HG03520 (cell line): Measurements from ENCODE around the gene WNT4.
"Not testable (repeated sequence)": the region's sequence is repeated elsewhere in the genome, so short reads cannot be mapped to it uniquely, and the experiment has no call there.

Source experiments
- ATAC-seq: cut with Tn5 transposase; IDR thresholded peaks from one replicate; pipeline ENCODE4 v1.9.1; 2021; ENCODE audit warnings: mild to moderate bottlenecking, moderate library complexity; ENCODE audit not compliant: unreplicated experiment

The WNT4 gene

DNA sequence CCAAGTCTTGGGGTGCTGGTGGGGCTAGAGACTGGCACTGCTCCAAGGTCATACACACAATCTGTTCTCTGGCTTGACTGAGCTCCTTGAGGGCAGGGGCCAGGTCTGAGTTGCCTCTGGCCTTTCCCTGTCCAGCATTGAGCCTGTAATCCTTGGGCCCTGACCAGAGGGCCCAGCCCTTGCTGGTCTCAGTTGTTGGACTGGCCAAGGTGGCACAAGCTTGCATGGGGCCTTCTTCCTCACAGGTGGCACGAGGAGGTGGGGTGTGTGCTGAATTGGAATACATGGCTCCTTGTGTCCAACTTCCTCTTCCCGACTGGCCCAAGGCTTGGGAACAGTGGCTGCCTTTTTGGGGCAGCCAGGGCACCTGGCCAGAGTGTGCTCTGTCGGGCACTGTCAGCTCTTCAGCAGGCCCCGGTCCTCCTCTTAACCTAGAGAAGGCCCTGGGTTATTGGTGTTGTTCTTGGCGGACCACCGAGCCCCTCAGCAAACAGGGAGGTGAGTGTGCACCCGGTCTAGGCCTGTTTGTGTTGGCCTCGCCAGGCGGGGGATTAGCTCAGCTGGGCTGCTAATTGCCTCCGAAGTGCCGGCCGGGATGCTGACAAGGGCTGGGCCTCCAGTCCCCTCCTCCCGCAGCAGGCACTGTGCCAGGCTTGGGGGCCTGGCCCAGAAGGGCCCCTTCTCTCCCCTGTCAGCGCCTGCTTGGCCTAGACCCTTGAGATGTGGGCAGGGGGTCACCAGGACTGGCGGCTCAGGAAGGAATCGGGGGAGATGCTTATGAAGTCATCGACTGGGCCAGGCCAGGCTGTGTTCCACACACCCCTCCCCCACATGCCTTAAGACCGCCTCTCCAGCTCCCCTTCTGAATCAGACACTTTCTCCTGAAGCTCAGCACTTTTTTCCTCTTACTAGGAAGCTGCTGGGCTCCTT is 28.5 kb downstream of the WNT4 start:
- ATAC-seq: no peak

DNA sequence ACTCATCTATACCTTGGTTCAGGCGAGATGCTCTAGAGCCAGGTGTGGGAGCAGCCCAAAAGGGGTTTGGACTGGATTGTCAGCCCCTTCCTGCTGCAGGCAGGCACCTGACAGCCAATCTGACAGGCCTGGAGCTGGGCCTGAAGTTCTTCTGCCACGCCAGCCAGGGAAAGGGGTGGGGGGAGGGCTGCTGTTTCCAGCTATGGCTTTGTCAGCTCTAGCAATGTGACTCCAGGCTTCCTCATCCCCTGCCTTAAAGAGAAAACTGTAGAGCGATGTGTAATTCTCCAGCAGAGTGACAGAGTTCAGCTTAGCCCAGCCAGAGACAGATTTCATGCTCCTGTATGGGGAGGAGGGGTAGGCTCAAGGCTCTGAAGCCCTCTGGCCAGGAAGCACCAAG is 30.3 kb downstream of the WNT4 start:
- no peak for ATAC-seq

DNA sequence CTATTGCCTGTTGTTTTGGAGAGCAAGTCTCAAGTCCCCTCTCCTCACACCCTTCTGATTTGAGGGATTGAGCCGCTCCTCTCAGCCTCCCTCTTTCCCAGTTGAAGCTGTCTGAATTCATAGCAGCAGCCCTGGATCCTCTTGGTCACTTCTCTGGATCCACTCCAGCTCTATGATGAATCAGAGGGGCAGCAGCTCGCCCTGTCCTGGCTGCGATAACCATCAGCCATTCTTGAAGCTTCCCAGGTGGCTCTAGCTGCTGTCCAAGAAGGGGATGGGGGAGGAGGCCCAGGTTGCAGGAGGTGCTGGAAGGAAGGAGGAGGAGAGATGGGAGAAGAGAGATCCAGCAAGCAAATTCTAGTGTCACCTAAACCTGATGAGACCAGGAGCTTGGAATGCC is 31.3 kb downstream of the WNT4 start:
- no peak for ATAC-seq

DNA sequence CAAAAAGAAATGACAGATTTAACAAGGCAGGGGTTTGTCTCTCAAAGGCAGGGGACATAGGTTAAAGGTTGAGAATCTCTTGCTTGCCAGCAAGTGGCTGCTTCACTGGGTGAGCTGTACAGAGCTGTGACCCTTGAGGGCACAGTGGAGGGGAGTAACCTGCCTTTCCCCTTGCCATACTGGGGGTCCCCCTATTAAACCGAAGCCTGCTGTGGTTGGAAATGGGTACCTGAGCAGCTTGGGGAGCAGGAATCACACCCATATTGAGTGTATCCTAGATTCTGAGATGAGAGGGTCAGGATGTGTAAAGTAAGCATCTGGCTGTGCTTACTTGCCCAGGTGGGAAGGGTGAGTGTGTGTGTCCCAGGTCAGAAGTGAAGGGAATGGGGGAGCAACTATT is 31.8 kb downstream of the WNT4 start:
- no peak for ATAC-seq

DNA sequence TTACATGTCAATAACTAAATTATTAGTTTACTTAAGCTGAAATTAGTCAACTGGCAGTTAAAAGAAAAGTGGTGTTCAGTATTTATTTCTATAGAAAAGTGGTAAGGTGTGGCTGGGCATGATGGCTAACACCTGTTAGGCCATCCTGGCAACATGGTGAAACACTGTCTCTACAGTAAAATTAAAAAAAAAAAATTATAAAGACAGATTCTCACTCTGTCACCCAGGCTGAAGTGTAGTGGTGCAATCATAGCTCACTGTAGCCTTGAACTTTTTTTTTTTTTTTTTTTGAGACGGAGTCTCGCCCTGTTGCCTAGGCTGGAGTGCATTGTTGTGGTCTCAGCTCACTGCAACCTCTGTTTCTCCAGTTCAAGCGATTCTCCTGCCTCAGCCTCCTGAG is 32.9 kb downstream of the WNT4 start:
- ATAC-seq: no peak

DNA sequence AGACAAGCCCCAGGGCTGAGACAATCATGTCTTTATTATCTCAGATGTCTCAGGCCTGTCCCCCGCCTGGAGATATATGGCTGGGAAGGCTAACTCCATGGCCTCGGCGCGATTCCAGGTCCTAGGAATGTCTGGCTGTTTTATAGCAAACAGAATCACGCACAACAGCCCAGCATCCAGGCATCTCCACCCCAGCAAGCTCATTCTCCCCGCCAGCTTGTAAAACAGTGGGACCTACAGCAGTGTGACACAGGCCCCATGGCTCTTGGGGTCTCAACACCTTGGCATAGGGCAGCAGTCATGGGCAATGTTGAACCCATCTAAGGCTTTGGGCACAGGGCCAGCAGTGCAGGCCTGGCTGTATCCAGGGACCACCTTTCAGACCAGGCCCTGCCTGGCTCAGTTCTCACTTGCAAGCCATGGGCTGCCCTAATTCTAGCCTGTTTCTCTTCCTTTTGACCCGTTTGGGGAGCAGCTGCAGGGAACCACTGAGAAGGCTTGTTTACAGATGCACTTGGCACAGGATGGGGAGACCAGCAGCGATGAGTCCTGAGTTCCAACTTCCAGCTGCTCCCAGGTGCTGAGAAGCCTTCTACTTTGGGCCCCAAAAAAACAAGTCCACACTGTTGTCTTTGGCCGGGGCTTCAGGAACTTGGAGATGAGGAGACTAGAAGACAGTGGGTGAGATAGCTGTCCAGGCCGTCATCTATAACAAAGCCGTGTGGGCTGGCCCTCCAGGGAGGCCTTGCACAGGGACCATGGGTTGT is 34.4 kb downstream of the WNT4 start:
- ATAC-seq: no peak

GRCh38 chr1:22107126-22107525 is 35.8 kb downstream of the WNT4 start:
- no peak for ATAC-seq

DNA sequence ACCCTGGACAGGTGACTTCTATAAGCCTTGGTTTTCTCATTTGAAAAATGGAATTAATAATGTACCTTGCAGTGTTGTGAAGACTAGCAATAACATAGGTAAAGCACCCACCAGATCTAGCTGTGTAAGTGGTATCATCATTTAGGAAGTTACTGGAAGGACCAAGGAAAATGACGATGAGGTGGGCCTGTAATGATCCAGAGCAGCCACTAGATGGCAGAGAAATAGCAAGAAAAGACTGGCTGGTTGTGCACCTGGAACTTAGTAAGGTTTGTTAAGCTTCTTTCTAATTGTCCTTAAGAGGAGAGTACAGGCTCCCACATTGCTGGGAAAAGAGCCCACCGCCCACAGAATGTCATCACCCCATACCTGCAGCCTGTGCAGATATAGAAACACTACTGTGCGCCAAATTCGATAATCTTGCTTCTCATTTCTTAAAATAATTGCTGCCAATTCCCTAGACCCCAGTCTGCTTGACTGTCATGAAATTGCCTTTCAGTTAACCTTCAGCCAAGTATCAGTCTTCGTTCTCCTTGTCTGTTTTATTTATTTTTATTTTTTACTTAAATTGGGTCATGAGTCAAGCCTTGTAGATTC is 37.2 kb downstream of the WNT4 start:
- ATAC-seq: no peak

DNA sequence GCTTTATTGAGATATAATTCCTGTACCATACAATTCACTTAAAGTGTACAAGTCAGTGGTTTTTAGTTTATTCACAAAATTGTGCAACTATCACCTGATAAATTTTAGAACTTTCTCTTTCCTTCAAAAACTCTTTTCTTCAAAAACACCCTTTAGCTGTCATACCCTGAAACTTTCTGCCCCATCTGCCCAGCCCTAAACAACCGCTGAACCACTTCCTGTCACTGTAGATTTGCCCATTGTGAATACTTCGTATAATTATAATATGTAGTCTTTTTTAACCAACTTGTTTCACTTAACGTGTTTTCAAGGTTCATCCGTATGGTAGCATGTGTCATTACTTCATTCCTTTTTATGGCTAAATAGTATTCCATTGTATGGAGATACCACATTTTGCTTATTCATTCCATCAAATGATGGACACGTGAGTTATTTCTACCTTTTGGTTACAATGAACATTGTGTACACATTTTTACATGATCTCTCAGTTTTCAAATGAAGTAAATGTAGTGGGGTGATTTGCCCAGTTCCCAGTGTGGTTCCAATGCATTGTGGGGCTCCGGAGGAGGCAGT is 37.9 kb downstream of the WNT4 start:
- ATAC-seq: no peak

DNA sequence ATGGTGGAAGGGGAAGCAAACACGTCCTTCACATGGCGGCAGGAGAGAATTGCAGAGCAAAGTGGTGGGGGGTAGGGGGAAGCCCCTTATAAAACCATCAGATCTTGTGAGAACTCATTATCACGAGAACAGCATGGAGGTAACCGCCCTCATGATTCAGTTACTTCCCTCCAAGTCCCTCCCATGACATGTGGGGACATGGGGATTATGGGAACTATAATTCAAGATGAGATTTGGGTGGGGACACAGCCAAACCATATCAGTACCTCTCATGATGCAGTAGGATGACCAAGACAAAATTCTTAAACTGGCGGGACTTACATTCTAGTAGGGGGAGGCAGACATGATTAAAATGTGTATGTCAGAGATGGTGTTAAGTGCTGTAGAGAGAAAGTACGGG is 38.8 kb downstream of the WNT4 start:
- ATAC-seq: no peak

DNA sequence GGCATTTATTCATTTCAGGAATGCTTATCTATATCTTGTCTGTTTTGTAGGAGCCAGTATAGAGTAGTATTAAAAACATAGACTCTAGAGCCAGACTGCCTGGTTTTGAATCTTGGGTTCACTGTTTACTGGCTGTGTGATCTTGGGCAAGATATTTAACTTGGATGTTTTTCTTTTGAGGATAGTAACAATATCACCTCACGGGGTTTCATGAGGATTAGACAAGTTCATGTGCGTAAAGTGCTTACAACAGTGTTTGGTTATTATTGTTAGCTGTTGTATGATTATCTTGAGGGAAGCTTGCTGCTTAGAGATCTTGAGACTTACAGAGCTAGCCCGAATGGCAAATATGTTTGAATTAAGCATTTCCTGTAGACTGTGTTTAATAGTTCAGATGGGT is 40.2 kb downstream of the WNT4 start:
- no peak for ATAC-seq

DNA sequence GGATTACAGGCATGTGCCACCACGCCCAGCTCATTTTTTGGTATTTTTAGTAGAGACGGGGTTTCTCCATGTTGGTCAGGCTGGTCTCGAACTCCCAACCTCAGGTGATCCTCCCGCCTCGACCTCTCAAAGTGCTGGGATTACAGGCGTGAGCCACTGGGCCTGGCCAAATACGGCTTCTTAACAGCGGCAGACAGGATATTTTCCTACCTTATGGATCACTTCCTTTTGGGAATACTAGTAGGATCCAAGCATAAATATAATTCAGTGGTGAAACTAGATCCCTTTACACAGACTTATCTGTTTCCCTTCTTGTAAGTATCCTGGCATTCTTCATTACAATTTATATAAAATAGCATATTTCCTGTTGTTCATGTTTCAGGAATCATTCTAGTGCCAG is 40.9 kb downstream of the WNT4 start:
- no peak for ATAC-seq

DNA sequence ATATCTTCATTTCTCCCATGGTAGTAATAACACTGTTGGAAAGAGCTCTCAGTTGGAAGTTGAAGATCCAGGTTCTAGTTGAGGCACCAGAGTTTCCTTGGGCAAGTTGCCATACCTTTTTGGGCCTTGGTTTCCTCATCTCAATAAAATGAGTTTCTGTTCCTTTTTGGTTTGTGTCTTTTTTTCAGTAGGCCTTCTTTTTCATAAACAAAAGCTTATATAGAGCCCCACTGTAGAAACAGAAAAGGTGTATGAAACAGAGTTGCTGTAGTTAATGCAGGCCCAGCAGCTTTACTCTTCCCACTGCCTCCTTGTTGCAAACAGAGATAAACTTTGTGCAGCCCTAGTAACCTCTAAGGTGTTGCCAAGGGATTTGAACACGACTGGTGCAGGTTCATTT is 41.7 kb downstream of the WNT4 start:
- ATAC-seq: no peak

GRCh38 chr1:22100168-22100567 is 42.7 kb downstream of the WNT4 start:
- ATAC-seq: no peak

DNA sequence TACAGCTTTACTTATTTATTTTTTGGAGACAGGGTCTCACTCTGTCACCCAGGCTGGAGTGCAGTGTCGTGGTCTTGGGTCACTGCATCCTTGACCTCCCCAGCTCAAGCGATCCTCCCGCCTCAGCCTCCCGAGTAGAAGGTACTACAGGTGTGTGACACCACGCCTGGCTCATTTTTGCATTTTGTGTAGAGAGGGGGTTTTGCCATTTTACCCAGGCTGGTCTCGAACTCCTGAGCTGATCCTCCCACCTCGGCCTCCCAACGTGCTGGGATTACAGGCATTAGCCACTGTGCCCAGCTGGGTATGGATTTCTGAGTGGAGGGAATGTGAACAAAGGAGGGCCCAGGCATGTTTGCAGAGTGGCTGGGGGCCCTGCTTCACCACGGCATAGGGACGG is 44.1 kb downstream of the WNT4 start:
- no peak for ATAC-seq

- no peak for ATAC-seq
Observed at GRCh38 chr1:22096463-22096862, 46.4 kb downstream of the WNT4 start.

GRCh38 chr1:22096036-22096435 is 46.9 kb downstream of the WNT4 start:
- no peak for ATAC-seq

GRCh38 chr1:22093513-22093912 is 49.4 kb downstream of the WNT4 start:
- no peak for ATAC-seq

DNA sequence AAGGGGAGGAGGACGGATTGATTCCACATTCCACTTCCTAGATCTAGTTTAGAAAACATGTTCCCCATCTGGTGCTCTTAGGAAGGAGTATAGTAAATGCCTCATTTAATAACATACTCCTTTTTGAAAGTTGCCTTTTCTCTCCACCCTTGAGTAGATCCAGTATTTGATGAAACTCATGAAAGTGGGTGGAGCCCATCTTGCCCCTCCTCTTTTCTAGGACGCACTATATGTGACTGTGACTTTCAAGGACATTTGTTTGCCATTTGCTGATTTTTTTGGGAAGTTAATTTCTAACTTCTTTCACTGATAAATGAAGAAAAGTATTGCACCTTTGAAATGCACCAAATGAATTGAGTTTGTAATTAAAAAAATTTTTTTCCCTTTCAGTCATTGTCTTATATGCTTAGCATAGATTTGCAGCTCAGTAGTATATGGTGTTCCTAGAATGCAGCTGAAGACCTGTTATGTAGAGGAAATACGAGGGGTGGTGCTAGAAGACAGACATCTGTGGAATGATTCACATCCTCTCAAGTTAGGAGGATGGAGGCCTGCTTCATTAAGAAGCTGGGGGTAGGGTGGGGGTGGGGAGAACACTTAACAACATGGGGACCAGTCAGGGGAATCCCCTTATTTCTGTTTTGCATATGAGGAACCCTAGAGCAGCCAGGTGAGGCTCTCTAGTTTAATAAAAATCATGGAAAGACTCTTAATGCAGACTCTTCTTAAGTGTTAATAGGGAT is 50.7 kb downstream of the WNT4 start:
- ATAC-seq: not testable (repeated sequence)

GRCh38 chr1:22090867-22091266 is 52.0 kb downstream of the WNT4 start:
- ATAC-seq: no peak

DNA sequence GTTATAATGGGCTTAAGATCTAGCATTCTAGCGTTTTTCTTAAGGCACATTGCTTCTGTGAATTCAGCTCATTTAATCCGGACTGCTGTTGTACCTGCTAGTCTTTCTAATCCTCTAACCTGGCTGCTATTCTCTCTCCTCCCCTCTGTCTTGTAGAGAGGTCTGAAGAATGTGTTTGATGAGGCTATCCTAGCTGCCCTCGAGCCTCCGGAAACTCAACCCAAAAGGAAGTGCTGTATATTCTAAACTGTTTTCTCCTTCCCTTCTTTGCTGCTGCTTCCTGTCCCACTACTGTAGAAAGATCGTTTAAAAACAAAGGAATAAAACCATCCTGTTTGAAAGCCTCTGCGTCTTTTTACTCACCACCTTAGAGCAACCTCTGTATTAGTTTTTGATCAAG is 53.1 kb downstream of the WNT4 start:
- ATAC-seq: no peak
